Measurements from ENCODE around the gene PAF1.

PAF1 gene

GRCh38 chr19:39385629-39386411, 5.1 kb downstream of the PAF1 start:
- no peak overlapping the region for H3K27ac ChIP-seq
- TF ChIP-seq ZFX (IDR thresholded peaks at IDR 0.05; ENCODE audit: borderline replicate concordance) (no peak), CTCF (IDR thresholded peaks at IDR 0.05) (no peak)

- no peak overlapping the region for H3K27ac ChIP-seq
Observed at GRCh38 chr19:39384839-39385568, 5.9 kb downstream of the PAF1 start.

GRCh38 chr19:39382991-39383828, 7.7 kb downstream of the PAF1 start:
- H3K27ac ChIP-seq, result peak overlapping the region; percentile 15; the same call in 1 of the 2 replicates
- TF ChIP-seq CTCF (IDR thresholded peaks at IDR 0.05) (no peak), ZFX (IDR thresholded peaks at IDR 0.05; ENCODE audit: borderline replicate concordance) (no peak)

More at GRCh38 chr19:39384839-39385568, 5.9 kb downstream of the PAF1 start:
- TF ChIP-seq ZFX (IDR thresholded peaks at IDR 0.05; ENCODE audit: borderline replicate concordance) (no peak), CTCF (IDR thresholded peaks at IDR 0.05) (no peak)

GRCh38 chr19:39381910-39382611, 8.8 kb downstream of the PAF1 start:
- TF ChIP-seq CTCF (IDR thresholded peaks at IDR 0.05) (no peak), ZFX (IDR thresholded peaks at IDR 0.05; ENCODE audit: borderline replicate concordance) (no peak)
- H3K27ac ChIP-seq, result no peak overlapping the region

GRCh38 chr19:39380521-39381502, 10.1 kb downstream of the PAF1 start:
- no peak overlapping the region for H3K27ac ChIP-seq
- TF ChIP-seq CTCF (IDR thresholded peaks at IDR 0.05) (no peak), ZFX (IDR thresholded peaks at IDR 0.05; ENCODE audit: borderline replicate concordance) (no peak)

All from 22Rv1 (cell line).